Heart right ventricle (tissue), 16 donors: ENCODE measurements around the gene HAO1. TPM values are rescaled to one million over a fixed set of nuclear protein-coding genes. Genes with fewer than 3 reads are reported as not detected.
A peak's percentile ranks its signal among the peaks of the same experiment; 100 is the strongest.

ENCODE experiments used
- ATAC-seq, 8 donors: fragments of 200-7000 bp; cut with Tn5 transposase; one replicate each; pipeline ENCODE4 v1.9.1; 2020; ENCODE audit warnings: mild to moderate bottlenecking in 8 of 8, moderate library complexity in 8 of 8, moderate number of reproducible peaks in 1 of 8
- DNase-seq, 2 donors: peaks; one replicate each; pipeline ENCODE4 v3.0.0-alpha.2; 2020
- H3K27ac ChIP-seq, 10 donors: fragments of 200-600 bp; sonication (generic) in 2 of 10; one replicate each; pipeline versions ENCODE4 v1.5.0 to v1.8.0; 2020 to 2022; ENCODE audit warnings: mild to moderate bottlenecking in 3 of 10
- H3K27me3 ChIP-seq, 7 donors: fragments of 200-600 bp; one replicate each; pipeline ENCODE4 v1.8.0; 2021 to 2022; ENCODE audit warnings: mild to moderate bottlenecking in 2 of 7
- H3K36me3 ChIP-seq, 9 donors: fragments of 200-600 bp; sonication (generic) in 1 of 9; one replicate each; pipeline versions ENCODE4 v1.5.0 to v1.8.0; 2020 to 2022; ENCODE audit warnings: mild to moderate bottlenecking in 2 of 9
- H3K4me1 ChIP-seq, 9 donors: fragments of 200-600 bp; sonication (generic) in 1 of 9; one replicate each; pipeline versions ENCODE4 v1.5.0 to v1.8.0; 2020 to 2022; ENCODE audit warnings: mild to moderate bottlenecking in 4 of 9
- H3K4me3 ChIP-seq, 10 donors: fragments of 200-600 bp; sonication (generic) in 2 of 10; one replicate each; pipeline versions ENCODE4 v1.5.0 to v1.8.0; 2020 to 2022; ENCODE audit warnings: mild to moderate bottlenecking in 7 of 10, moderate library complexity in 2 of 10
- H3K9me3 ChIP-seq, 11 donors: fragments of 200-600 bp in 10 of 11; sonication (generic) in 2 of 11; one replicate each; pipeline versions ENCODE4 v1.5.0 to v1.8.0; 2013 to 2022; ENCODE audit warnings: mild to moderate bottlenecking in 2 of 11, control low read depth in 1 of 11, moderate library complexity in 1 of 11
- WGBS, 2 donors: extraction: QIAGEN DNeasy Blood & Tissue Kit; methylation state at CpG; one replicate each; pipeline ENCODE4 v1.1.7; 2013; ENCODE audit warnings: inconsistent platforms in 1 of 2; 5-methylcytosine and 5-hydroxymethylcytosine counted together
- intact Hi-C, 10 donors: fragments of 100-400 bp; cut with DNase I; formaldehyde crosslinking; loops; one replicate each; pipeline versions ENCODE4 v1.11.1 to v1.14.2; 2022
- polyA plus RNA-seq, 2 donors: library from polyadenylated mRNA; stranded (reverse); fragments of 200-250 nt; gene quantifications; one replicate each; pipeline ENCODE4 v1.2.3, GENCODE V29; 2013
- total RNA-seq, 10 donors: library from RNA; stranded (reverse); fragmentation: NEBNext Ultra II Directional in 3 of 10; extraction: Animal tissue kit (Norgen Biotek cat#: 25700) in 3 of 10; gene quantifications; one replicate each; pipeline versions ENCODE4 v1.2.1 to v1.2.4, GENCODE V29; 2021 to 2023
- TF ChIP-seq, protein P1 (sequence below), 9 donors: fragments of 200-600 bp; sonication (generic) in 2 of 9; IDR thresholded peaks; one replicate each; pipeline versions ENCODE4 v1.5.0 to v1.8.0; 2021 to 2022; ENCODE audit warnings: antibody characterized with exemption in 9 of 9, mild to moderate bottlenecking in 5 of 9, moderate library complexity in 1 of 9
- donor health status: Arrhythmogenic right ventricular cardiomyopathy.
- donor health status: ischemic (EF 13 %, LVEDD 7.1; RV severe dilation, severe dysfunction).
- donor health status: healthy with polysubstance abuse.
- donor health status: DM: no; HTN: yes; CAD: no.
- donor health status: DM: no; HTN: no; CAD: no.
- donor health status: ischemic (EF 25% LVEDD 6.9; RV normal size, moderate dysfunction).
- donor health status: ischemic (EF 25% LVEDD 5.7; RV mildly dilated, moderate dysfunction).
- donor health status: healthy.
- donor health status: DM: yes; HTN: yes; CAD: no.
- donor health status: Ischemic cardiomyopathy.
- donor health status: ischemic (EF 35%, LVEDD 5.7; RV mildly dilated, moderate dysfunction).
- donor health status: nonischemic (EF 11% LVEDD 7.7; RV severe dilation, severe dysfunction).
- donor health status: DM: yes; HTN: yes; CAD: no.
- donor health status: PGD.
- donor health status: ischemic (EF 29% LVEDD 5.4; RV normal size, mild dysfunction).
- donor health status: nonischemic (EF 23%, LVEDD 6.1; RV moderate dilation, normal function).

Gene HAO1
- total and polyA plus RNA-seq, 12 donors, result not detected

DNA sequence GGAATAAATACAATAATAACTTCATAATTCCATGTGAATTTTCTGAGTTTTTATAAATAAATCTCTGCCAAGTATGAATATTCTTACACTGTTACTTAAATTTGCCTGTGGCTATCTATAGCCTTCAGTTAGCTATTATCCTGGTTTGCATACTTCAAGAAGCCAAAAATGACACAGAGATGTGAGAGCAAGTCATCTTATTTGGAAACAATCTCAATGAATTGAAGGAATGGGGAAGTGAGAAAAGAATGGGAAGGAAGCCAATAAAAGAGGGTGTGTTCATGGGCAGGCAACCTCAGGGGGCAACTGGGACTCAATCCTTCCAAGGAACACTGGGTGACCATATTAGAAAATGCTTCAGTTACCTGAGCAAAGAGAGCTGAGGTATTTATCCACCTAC lies 9.9 kb downstream of the HAO1 start:
- DNase-seq (no peak), ATAC-seq (no peak)
- TF ChIP-seq, protein P1, sequence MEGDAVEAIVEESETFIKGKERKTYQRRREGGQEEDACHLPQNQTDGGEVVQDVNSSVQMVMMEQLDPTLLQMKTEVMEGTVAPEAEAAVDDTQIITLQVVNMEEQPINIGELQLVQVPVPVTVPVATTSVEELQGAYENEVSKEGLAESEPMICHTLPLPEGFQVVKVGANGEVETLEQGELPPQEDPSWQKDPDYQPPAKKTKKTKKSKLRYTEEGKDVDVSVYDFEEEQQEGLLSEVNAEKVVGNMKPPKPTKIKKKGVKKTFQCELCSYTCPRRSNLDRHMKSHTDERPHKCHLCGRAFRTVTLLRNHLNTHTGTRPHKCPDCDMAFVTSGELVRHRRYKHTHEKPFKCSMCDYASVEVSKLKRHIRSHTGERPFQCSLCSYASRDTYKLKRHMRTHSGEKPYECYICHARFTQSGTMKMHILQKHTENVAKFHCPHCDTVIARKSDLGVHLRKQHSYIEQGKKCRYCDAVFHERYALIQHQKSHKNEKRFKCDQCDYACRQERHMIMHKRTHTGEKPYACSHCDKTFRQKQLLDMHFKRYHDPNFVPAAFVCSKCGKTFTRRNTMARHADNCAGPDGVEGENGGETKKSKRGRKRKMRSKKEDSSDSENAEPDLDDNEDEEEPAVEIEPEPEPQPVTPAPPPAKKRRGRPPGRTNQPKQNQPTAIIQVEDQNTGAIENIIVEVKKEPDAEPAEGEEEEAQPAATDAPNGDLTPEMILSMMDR (IDR thresholded peaks at IDR 0.05), result no peak
- intact Hi-C loops, result loop anchor here in 2 of 10 donors (10.0 kb wide), 1 partner anchor 794 kb away; no protein-coding TSS in a partner anchor
- Histone ChIP-seq H3K9me3 (no peaks in the 10 kb centered on the region), H3K4me3 (no peak overlapping the region), H3K4me1 (peaks cover 0 to 4% (median 0%) of the 10 kb centered on the region in 9 donors), H3K27ac (no peak overlapping the region), H3K27me3 (no peaks in the 10 kb centered on the region), H3K36me3 (no peaks in the 10 kb centered on the region)

DNA sequence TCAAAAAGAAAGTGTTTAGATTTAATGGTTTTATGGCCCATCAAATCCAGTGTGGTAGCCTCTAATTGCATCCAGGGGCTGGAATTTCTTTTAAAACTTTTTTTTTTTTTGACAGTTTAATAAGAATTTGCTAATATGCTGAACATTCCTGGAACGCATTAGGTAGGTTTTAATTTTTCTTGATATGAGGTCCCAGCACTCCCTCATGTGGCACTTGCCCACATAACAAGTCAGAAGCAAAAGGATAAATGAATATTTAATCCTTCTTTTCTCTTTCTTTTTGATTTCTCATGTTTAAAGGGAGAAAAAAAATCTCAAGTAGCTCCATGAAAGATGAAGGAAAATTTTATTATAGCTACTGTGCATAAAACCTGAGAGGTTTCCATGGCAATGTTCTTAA lies 13.5 kb downstream of the HAO1 start:
- 19 to 27% methylated on average over 1 of the region's 1 CpG for WGBS, 2 donors
- TF ChIP-seq, protein P1 (IDR thresholded peaks at IDR 0.05), result peak in 7 of 9 donors; percentile 24 to 69 (median 60)
- intact Hi-C loops, result no loop called here
- H3K4me1 ChIP-seq, result peaks cover 0 to 14% (median 0%) of the 10 kb centered on the region in 9 donors
- H3K27ac ChIP-seq, result no peak overlapping the region
- H3K27me3 ChIP-seq, result no peaks in the 10 kb centered on the region
- no peaks in the 10 kb centered on the region for H3K9me3 ChIP-seq
- no peaks in the 10 kb centered on the region for H3K36me3 ChIP-seq
- ATAC-seq (no peak), DNase-seq (no peak)
- no peak overlapping the region for H3K4me3 ChIP-seq

DNA sequence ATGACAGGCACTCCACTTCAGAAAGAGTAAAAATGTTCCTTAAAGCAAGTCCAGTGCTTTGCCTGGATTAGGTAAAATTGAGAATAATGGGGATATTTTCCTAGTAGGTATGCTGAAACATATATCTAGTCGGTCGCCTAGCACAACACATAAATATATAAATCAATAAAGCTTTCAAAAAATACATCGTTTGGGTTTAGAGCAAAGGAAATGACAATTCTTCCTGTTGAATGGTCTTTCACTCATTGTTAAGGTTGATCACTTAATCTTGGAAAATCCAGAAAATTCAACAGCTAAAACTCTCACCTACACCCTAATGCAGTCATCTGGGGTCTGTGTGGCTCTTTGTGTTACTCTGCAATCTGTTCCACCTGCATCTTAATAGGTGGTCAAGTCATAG lies 13.9 kb downstream of the HAO1 start:
- TF ChIP-seq, protein P1 (IDR thresholded peaks at IDR 0.05), result no peak
- Histone ChIP-seq H3K36me3 (no peaks in the 10 kb centered on the region), H3K4me3 (no peak overlapping the region), H3K4me1 (peaks cover 0 to 14% (median 0%) of the 10 kb centered on the region in 9 donors), H3K27ac (no peak overlapping the region), H3K9me3 (no peaks in the 10 kb centered on the region), H3K27me3 (no peaks in the 10 kb centered on the region)
- no peak for DNase-seq
- no peak for ATAC-seq
- intact Hi-C loops, result no loop called here
- 60 to 73% methylated on average over 3 of the region's 3 CpGs for WGBS, 2 donors

DNA sequence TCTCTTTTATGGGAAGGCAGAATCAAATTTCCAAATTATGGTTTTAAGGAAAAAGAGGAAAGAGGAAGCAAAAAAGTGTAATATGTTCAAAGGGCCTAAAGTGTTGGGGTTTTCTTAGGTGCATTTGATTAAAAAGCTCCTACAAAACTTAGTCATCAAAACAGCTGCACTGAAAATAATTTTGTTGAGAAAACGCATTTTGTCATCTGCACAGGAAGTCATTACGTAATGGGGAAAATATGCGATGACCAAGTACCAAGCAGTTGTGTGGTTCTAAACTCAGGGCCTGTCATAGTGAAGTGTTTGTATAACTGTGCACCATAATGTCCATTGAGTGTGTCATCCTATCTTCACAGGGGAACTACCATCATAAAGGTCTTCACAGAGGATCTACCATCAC lies 15.6 kb downstream of the HAO1 start:
- H3K9me3 ChIP-seq, result no peaks in the 10 kb centered on the region
- no peak overlapping the region for H3K4me3 ChIP-seq
- peak overlapping the region in 3 of 10 donors; percentile 2 to 45 (median 2) for H3K27ac ChIP-seq
- DNase-seq (peak in 1 of 2 donors; percentile 13), ATAC-seq (peak in 6 of 8 donors; percentile 30 to 84 (median 61))
- H3K4me1 ChIP-seq, result peaks cover 0 to 14% (median 0%) of the 10 kb centered on the region in 9 donors
- H3K27me3 ChIP-seq, result no peaks in the 10 kb centered on the region
- intact Hi-C loops, result no loop called here
- TF ChIP-seq, protein P1 (IDR thresholded peaks at IDR 0.05), result no peak
- H3K36me3 ChIP-seq, result no peaks in the 10 kb centered on the region
- WGBS, 2 donors, result 32 to 55% methylated on average over 3 of the region's 3 CpGs
